PC-9 (cell line): ENCODE measurements around the gene WTIP. TPM values are rescaled to one million over a fixed set of nuclear protein-coding genes. Genes with fewer than 3 reads are reported as not detected.

Source experiments
- BruUV-seq: library from RNA; stranded (reverse); fragments of 400-500 nt; replicated peaks from 2 replicates; lab custom pipeline; 2021; lab: Mats Ljungman, UMichigan
- CTCF ChIA-PET: fragments of 300-600 bp; sonication (Branson Sonifier 250); formaldehyde crosslinking; loops from one replicate; lab custom pipeline; 2022; ENCODE audit warnings: antibody characterized with exemption; lab: Charles Lee
- POLR2A ChIA-PET: fragments of 300-600 bp; sonication (Branson Sonifier 250); formaldehyde crosslinking; loops from one replicate; lab custom pipeline; 2022; ENCODE audit warnings: antibody characterized with exemption; ENCODE audit not compliant: unreplicated experiment; lab: Charles Lee
- DNase-seq, 2 experiments: peaks; one replicate each; pipeline versions ENCODE4 v3.0.0 to v3.0.0-alpha.2; 2015 to 2022; ENCODE audit warnings: mixed read lengths in 1 of 2
- H2AFZ ChIP-seq: fragments of 200-600 bp; sonication (generic); 2 replicates; pipeline ENCODE4 v1.8.1; 2017; ENCODE audit warnings: antibody characterized with exemption
- H3F3A ChIP-seq: fragments of 200-600 bp; sonication (generic); 2 replicates; pipeline ENCODE4 v1.8.1; 2017; ENCODE audit warnings: antibody characterized with exemption, mild to moderate bottlenecking, low read depth; ENCODE audit not compliant: insufficient read depth
- H3K27ac ChIP-seq: fragments of 200-600 bp; sonication (generic); 2 replicates; pipeline ENCODE4 v1.6.1; 2016; ENCODE audit warnings: mixed run types
- H3K27me3 ChIP-seq: fragments of 200-600 bp; sonication (generic); 2 replicates; pipeline ENCODE4 v1.6.1; 2016; ENCODE audit warnings: low read depth, mixed run types; ENCODE audit not compliant: insufficient read depth
- H3K36me3 ChIP-seq: fragments of 200-600 bp; sonication (generic); 2 replicates; pipeline ENCODE4 v1.6.1; 2016; ENCODE audit warnings: low read depth, mixed run types
- H3K4me1 ChIP-seq: fragments of 200-600 bp; sonication (generic); replicated peaks from 2 replicates; pipeline ENCODE4 v1.6.1; 2016; ENCODE audit warnings: mixed run types; ENCODE audit not compliant: insufficient read depth
- H3K4me2 ChIP-seq: fragments of 200-600 bp; sonication (generic); 2 replicates; pipeline ENCODE4 v1.6.1; 2017; ENCODE audit warnings: mixed run types
- H3K4me3 ChIP-seq: fragments of 200-600 bp; sonication (generic); 2 replicates; pipeline ENCODE4 v1.6.1; 2016; ENCODE audit warnings: mixed run types
- H3K79me2 ChIP-seq: fragments of 200-600 bp; sonication (generic); 2 replicates; pipeline ENCODE4 v1.6.1; 2017; ENCODE audit warnings: low read depth, mixed run types
- H3K9me2 ChIP-seq: fragments of 200-600 bp; sonication (generic); 2 replicates; pipeline ENCODE4 v1.8.1; 2017; ENCODE audit warnings: mild to moderate bottlenecking; ENCODE audit not compliant: insufficient read depth
- H3K9me3 ChIP-seq: fragments of 200-600 bp; sonication (generic); 2 replicates; pipeline ENCODE4 v1.8.1; 2016; ENCODE audit warnings: low read depth; ENCODE audit not compliant: insufficient read depth
- H4K20me1 ChIP-seq: fragments of 200-600 bp; sonication (generic); 2 replicates; pipeline ENCODE4 v1.8.1; 2017; ENCODE audit not compliant: insufficient read depth
- EZH2 ChIP-seq: fragments of 200-600 bp; sonication (generic); IDR thresholded peaks from 2 replicates; pipeline ENCODE4 v1.8.0; 2017; ENCODE audit warnings: antibody characterized with exemption, low read depth
- intact Hi-C: fragments of 100-400 bp; cut with micrococcal nuclease; formaldehyde crosslinking; loops from one replicate; pipeline ENCODE4 v1.10.0; 2022; ENCODE audit not compliant: unreplicated experiment
- total RNA-seq: library from RNA; stranded (reverse); gene quantifications from 2 replicates; pipeline ENCODE4 v1.2.3, GENCODE V29; 2021
- TF ChIP-seq, protein P1 (sequence below): fragments of 200-600 bp; sonication (generic); conservative IDR thresholded peaks from 2 replicates; pipeline ENCODE4 v1.6.1; 2017; ENCODE audit warnings: mixed run types, antibody characterized with exemption, mild to moderate bottlenecking, moderate library complexity

Gene WTIP
- total RNA-seq, 1 experiment from 2014 or later = 0.63 TPM

DNA sequence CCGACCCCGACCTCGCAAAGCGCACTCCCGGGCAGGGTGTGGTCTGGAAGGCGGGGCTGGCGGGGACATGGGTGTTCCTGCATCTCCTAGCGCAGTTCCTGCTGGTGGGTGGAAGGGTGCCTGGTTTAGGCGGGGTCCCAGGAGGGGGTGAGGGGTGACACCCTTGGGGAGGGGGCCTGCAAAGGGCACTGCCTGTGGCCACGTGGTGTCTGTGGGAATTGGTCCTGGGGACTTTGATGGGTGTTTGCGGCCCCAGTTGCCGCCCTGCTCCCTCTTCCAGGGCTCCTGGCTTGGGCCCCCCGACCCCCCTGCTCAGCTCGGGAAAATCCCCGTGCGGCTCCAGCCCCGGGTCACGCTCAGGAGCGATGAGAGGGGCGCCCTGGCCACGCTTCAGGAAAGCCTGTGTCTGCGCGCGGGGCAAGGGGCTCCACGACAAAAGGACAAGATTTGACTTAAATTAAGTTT is 19.1 kb downstream of the WTIP start:
- Histone ChIP-seq H3K9me3 (no peaks in the 10 kb centered on the region), H3K79me2 (no peaks in the 10 kb centered on the region), H3K36me3 (no peaks in the 10 kb centered on the region), H3K4me3 (no peak overlapping the region), H3K27ac (no peak overlapping the region), H3K4me2 (no peak overlapping the region), H3F3A (no peaks in the 10 kb centered on the region), H3K27me3 (no peaks in the 10 kb centered on the region), H2AFZ (no peak overlapping the region), H3K4me1 (no peaks in the 10 kb centered on the region), H3K9me2 (no peaks in the 10 kb centered on the region), H4K20me1 (no peaks in the 10 kb centered on the region)
- TF ChIP-seq EZH2 = no peak
- TF ChIP-seq, protein P1, sequence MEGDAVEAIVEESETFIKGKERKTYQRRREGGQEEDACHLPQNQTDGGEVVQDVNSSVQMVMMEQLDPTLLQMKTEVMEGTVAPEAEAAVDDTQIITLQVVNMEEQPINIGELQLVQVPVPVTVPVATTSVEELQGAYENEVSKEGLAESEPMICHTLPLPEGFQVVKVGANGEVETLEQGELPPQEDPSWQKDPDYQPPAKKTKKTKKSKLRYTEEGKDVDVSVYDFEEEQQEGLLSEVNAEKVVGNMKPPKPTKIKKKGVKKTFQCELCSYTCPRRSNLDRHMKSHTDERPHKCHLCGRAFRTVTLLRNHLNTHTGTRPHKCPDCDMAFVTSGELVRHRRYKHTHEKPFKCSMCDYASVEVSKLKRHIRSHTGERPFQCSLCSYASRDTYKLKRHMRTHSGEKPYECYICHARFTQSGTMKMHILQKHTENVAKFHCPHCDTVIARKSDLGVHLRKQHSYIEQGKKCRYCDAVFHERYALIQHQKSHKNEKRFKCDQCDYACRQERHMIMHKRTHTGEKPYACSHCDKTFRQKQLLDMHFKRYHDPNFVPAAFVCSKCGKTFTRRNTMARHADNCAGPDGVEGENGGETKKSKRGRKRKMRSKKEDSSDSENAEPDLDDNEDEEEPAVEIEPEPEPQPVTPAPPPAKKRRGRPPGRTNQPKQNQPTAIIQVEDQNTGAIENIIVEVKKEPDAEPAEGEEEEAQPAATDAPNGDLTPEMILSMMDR = no peak
- DNase-seq = no peak
- CTCF ChIA-PET = no interaction called here
- no TSS peak for BruUV-seq
- POLR2A ChIA-PET = no interaction called here
- intact Hi-C loops = loop anchor here (1.0 kb wide), 2 partner anchors 212 to 722 kb away; no protein-coding TSS in a partner anchor

- no TSS peak for BruUV-seq
- H3K9me2 ChIP-seq = no peaks in the 10 kb centered on the region
- TF ChIP-seq, protein P1 = peak; percentile 96
- no peak for TF ChIP-seq EZH2
- CTCF ChIA-PET = interaction anchor here (0.6 to 0.8 kb wide), 4 partner anchors 80 to 806 kb away, joined by 3 to 7 read pairs (median 4); no protein-coding TSS in a partner anchor
- H3K36me3 ChIP-seq = no peaks in the 10 kb centered on the region
- H3K27me3 ChIP-seq = no peaks in the 10 kb centered on the region
- H4K20me1 ChIP-seq = no peaks in the 10 kb centered on the region
- H3K27ac ChIP-seq = no peak overlapping the region
- DNase-seq = peak; percentile 74 to 90
- intact Hi-C loops = loop anchor here (1.0 kb wide), 2 partner anchors 211 to 723 kb away; no protein-coding TSS in a partner anchor
- H3K4me3 ChIP-seq = no peak overlapping the region
- H3K79me2 ChIP-seq = no peaks in the 10 kb centered on the region
- POLR2A ChIA-PET = no interaction called here
- no peaks in the 10 kb centered on the region for H3F3A ChIP-seq
- H3K4me2 ChIP-seq = peak overlapping the region; percentile 54; the same call in 1 of the 2 replicates
- H2AFZ ChIP-seq = no peak overlapping the region
- H3K9me3 ChIP-seq = no peaks in the 10 kb centered on the region
- no peaks in the 10 kb centered on the region for H3K4me1 ChIP-seq
These were observed 20.1 kb downstream of the WTIP start for GRCh38 chr19:34501339-34502320.

- no TSS peak for BruUV-seq
- CTCF ChIA-PET = interaction anchor here (0.7 kb wide), 1 partner anchor 82 kb away, joined by 7 read pairs; no protein-coding TSS in a partner anchor
- Histone ChIP-seq H3K9me3 (no peaks in the 10 kb centered on the region), H3K4me2 (no peak overlapping the region), H4K20me1 (no peaks in the 10 kb centered on the region), H3K79me2 (no peaks in the 10 kb centered on the region), H3K27me3 (peaks cover 5% of the 10 kb centered on the region; the same call in 1 of the 2 replicates), H2AFZ (no peak overlapping the region), H3K4me3 (no peak overlapping the region), H3K9me2 (no peaks in the 10 kb centered on the region), H3K4me1 (no peaks in the 10 kb centered on the region), H3K36me3 (no peaks in the 10 kb centered on the region), H3F3A (no peaks in the 10 kb centered on the region), H3K27ac (no peak overlapping the region)
- POLR2A ChIA-PET = no interaction called here
- DNase-seq = no peak
- no peak for TF ChIP-seq EZH2
- intact Hi-C loops = no loop called here
These were observed 21.2 kb downstream of the WTIP start for GRCh38 chr19:34502582-34503411.
